ENCODE results near the gene NSUN2.

DNA sequence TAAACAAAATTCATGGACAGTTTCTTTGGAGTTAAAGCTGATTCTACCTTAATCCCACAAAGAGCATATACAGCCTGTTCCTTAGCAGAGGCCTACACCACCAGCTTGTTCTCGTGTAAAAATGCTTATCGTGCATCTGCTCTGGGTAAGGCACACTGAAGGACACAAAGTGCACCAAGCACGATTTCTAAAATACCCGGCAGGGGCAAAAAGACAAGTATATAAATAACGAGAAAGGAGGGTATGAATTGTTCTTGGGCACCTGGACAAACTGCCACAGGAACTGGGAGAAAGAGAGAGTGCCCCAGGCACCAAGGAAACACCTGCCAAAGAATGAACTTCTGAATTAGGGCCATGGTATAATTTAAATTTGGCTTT lies 25.3 kb downstream of the NSUN2 start:
- no peak for TF ChIP-seq ZNF24 (tag by site-specific recombination; IDR thresholded peaks at IDR 0.05)
- no peak for TF ChIP-seq ZNF133 (tag by site-specific recombination; IDR thresholded peaks at IDR 0.05)
- TF ChIP-seq, protein P1, sequence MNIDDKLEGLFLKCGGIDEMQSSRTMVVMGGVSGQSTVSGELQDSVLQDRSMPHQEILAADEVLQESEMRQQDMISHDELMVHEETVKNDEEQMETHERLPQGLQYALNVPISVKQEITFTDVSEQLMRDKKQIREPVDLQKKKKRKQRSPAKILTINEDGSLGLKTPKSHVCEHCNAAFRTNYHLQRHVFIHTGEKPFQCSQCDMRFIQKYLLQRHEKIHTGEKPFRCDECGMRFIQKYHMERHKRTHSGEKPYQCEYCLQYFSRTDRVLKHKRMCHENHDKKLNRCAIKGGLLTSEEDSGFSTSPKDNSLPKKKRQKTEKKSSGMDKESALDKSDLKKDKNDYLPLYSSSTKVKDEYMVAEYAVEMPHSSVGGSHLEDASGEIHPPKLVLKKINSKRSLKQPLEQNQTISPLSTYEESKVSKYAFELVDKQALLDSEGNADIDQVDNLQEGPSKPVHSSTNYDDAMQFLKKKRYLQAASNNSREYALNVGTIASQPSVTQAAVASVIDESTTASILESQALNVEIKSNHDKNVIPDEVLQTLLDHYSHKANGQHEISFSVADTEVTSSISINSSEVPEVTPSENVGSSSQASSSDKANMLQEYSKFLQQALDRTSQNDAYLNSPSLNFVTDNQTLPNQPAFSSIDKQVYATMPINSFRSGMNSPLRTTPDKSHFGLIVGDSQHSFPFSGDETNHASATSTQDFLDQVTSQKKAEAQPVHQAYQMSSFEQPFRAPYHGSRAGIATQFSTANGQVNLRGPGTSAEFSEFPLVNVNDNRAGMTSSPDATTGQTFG (tag by site-specific recombination; IDR thresholded peaks at IDR 0.05; ENCODE audit: borderline replicate concordance), result no peak
